ENCODE data around the gene CBX2.

Gene CBX2

DNA sequence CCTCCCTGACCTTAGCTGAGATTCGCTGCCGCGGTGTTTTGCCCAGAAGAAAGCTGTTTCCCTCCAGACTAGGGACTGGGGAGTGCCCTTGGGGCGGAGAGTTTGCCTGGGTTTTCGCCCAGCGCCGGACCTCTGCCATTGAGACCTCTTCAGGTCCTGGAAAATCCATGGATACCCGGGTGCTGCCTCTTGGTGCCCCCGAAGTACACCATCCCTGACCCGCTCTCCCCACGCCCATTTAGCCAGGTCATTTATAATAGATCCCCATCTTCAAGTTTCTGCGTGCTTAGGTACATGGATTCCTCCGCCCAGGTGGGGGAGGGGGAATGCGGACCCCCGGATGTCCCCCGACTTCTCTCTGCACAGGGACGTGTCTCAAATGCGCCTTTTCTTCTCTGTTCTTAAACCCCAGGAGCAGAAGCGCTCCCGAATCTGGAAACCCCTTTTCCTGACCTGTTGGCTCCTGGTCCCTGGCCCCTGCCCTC is 34.0 kb downstream of the CBX2 start:
- DNase-seq (ENCODE audit: low read depth in 2 of 2): no peak

- DNase-seq (ENCODE audit: low read depth in 2 of 2): no peak
Measured at GRCh38 chr17:79812353-79813258, 34.7 kb downstream of the CBX2 start.

DNA sequence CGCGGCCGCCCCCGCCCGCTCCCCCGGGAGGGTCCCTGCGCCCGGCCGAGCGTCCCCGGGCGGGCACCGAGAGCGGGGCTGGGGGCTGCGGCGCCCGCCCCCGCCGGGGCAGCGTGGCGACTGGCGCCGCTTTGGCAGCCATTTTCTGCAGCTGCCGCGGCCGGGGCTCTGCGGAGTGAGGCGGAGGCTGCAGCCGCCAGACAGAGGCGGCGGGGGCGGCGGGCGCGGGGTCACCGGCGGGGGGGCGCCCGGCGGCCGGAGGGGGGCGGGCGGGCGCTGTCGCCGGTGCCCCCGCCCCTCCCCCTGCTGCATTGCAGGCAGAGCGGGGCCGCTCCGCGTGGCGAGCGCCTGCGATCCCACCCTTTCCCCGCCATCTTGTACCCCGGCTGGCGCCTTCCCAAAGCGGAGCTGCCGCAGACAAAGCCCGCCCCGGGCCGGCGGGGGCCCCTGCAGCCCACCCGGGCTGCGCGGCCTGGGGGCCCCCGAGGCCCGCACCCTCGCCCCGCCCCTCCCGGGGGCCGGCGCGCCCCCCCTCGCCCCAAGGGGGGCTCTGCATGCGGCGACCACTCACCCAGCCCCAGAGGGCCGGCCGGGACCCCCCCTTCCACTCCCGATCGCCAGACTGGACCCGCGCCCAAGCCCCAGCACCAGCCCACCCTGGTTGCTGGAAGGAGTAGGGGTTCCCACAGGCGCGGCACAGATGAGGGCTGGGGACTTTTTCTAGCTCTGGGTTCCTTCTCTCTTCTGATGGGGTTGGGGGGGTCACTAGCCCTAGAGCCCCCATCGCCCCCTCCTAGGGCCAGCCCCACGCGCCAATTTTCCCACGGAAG is 35.6 kb downstream of the CBX2 start:
- no peak for DNase-seq (ENCODE audit: low read depth in 2 of 2)

DNA sequence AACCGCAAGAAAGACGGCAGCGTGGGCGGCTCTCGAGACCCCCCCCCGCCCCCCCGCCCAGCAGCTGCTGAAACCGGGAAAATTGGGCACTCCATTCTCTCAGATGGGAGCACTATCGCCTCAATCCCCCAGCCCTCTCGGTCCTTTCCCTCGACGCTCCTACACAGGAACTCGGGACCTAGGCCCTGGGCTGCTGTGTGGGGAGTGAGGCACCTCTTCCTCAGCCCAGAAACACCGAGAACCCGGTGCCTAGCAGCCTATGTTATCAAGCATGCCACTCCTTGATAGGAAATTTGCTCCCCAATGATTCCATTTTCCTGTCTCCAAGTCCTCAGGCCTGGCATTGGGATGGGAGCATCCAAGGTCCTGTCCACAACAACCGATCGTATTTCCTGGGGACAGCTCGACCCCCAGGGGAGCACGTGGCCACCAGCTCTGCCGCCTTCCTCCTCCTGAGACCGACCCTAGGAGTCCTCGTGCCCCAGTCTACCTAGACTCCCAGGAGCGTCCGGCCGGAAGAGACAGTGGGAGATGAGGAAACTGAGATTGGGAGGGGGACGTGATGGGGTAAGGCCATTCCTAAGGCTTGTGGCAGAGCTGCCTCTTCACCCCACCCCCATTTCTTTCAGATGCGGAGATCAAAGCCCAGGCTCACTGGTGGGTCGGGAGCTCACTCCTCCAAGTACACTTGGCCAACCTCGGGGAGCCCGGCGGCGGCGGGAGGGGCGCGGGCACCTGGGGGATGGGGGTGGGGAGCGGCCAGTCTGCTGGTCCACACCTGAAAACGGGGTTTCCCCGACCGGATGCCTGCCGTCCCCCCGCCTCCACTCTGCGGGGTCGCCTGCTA is 36.4 kb downstream of the CBX2 start:
- DNase-seq (ENCODE audit: low read depth in 2 of 2): no peak

DNA sequence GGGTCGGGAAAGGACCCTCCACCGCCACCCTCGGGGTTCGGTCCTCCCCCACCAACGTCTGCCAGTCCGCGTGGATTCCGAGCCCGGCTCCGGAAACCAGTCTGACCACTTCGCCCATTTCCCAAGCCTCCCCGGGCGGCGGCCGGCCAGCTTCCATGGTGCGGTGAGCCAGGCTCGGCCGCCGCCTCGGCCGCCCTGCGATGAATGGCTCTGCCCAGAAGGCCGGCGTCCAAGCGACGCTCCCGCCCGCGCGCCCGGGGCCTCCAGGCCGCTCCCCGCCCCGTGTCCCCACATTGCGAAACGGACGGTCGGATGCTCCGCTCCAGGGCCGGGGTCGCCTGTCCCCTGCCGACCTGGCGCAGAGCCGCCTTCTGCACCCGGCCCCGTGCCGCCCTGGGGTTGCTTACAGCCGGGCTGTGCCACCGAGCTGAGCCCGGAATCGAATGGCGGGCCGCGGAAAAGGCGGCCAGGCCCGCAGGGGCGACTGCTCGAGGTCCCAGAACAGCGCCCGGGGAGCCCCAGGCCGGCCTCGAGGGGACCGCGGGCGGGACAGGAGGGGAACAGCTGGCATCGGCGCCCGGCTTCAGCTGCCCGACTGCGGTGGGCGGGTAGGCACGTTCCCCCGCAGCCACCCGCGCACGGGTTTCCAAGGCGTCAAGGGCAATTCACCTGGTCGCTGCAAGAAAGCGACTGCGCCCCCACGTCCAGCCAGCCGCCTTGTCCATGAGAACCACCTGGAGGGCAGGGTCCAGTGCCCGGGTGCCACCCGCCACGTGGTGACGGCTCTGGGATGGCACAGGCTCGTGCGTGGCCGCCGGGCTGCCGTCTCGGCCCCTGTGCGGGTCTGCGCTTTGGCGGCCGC is 37.3 kb downstream of the CBX2 start:
- DNase-seq (ENCODE audit: low read depth in 2 of 2): no peak

- no peak for DNase-seq (ENCODE audit: low read depth in 2 of 2)
Measured at GRCh38 chr17:79815836-79816461, 38.0 kb downstream of the CBX2 start.

GRCh38 chr17:79818026-79818758 is 40.2 kb downstream of the CBX2 start:
- DNase-seq (ENCODE audit: low read depth in 2 of 2): no peak

DNA sequence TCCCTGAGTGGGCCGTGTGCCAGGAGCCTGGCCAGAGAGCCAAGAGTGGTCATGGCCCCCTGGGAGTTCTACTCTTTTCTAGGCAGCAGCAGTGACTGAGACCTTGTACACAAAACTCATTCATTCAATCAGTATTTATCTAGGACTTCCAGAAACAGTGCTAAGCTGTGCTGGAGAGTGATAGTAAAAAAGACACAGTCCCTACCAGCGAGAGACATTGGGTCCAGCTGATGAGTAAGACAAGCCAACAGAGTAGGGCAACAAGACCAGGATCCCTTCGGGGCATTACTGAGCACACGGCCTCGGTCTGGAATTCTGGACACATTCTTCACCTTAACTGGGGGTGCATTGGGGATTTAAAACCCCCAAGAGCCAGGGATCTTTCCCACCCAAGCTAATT is 41.1 kb downstream of the CBX2 start:
- DNase-seq (ENCODE audit: low read depth in 2 of 2): no peak

GRCh38 chr17:79819534-79820276 is 41.8 kb downstream of the CBX2 start:
- no peak for DNase-seq (ENCODE audit: low read depth in 2 of 2)

DNA sequence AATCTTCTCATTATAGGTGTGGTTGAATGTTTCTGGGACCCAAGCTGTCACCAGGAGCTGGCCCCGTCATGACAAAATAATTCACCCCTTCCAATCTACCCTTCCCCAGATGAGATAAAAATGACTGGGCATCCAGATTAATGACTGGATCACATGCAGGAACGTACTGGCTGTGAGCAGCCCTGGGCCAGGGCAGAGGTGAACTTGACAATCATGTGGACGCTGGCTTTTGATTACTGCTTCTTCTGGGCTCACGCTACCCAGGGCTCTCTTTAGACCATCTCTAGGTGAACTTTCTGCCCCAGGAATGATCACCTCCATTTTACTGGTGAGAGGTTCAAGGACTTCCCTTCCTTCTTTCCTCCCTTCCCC is 43.0 kb downstream of the CBX2 start:
- no peak for DNase-seq (ENCODE audit: low read depth in 2 of 2)

DNA sequence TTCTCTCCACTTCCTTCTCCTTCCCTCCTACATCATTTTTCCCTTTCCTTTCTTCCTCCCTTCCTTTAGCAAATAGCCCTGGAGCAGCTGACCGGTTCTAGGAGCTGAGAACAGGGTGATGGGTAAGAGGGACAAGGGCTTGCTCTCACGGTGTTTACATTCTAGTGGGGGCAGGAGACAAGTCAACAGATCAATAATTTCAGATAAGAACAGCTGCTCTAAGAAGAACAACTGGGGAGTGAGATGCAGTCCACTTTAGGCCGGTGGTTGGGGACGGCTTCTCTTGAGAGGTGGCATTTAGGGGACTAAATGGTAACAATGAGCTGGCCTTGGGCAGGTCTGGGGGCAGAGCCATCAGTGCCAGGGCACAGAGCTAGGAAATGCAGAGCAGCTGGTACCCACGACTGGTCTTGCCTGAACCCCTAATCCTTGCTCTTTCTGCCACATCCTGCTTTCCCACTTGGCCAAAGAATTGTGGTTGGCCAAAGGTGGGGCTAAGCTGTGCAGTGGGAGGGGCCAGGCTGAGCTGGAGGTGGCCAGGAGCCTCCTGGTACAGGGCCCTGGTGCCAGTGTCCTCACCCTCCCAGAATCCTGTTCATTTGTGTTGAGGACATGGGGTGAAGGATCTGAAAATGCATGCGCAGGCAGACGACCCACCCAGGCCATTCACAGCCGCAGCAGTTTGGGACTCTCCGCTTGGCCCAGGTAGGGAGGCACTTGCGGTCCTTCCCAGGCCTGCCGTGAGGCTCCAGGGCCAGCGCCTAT is 43.6 kb downstream of the CBX2 start:
- DNase-seq (ENCODE audit: low read depth in 2 of 2): no peak

- DNase-seq (ENCODE audit: low read depth in 2 of 2): no peak
Measured at GRCh38 chr17:79822583-79823124, 44.7 kb downstream of the CBX2 start.

DNA sequence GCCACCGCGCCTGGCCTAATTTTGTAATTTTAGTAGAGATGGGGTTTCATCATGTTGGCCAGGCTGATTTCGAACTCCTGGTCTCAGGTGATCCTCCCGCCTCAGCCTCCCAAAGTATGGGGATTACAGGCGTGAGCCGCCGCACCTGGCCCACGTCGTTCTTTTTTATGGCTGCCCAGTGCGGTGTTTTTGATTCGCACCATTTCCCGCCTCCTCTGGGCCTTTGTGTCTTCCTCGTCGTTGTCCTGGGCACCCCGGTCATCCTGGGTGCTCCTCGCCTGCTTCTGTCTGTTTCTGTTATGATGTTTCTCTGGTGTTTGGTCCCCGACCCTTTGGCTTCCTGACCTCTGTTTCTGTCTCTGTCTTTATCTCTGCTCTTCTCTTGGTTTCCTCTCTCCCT is 46.3 kb downstream of the CBX2 start:
- no peak for DNase-seq (ENCODE audit: low read depth in 2 of 2)

DNA sequence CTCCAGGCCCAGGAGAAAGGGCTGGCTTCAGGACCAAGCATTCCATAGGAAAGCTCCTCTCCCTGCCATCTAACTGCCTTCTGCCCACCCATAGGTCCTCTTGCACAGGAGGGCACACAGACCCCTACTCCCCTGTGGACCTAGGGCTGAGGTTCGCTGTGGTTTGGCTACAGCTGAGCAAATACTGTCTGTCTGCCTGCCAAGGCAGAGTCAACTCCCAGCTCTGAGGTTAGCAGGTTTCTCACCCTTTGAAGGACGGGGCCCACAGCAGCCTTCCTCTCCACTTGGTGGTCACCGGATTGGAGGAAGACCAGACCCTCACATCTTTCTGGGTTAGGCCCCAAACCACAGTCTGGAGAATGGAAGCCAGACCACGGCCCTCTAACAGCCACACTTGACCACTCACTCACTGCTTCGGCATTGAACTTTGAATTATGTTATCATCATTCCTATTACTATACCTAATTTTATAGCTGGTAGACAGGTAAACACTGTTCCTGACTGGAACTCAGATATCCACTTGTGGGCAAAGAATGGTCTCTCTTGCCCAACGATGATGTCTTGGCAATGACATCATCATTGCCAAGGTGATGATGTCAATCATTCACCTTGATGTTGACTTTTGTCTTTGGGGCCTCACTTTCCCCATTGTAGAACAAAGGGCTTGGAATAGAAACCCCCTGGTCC is 47.1 kb downstream of the CBX2 start:
- no peak for DNase-seq (ENCODE audit: low read depth in 2 of 2)

- DNase-seq (ENCODE audit: low read depth in 2 of 2): no peak
Measured at GRCh38 chr17:79825580-79825921, 47.6 kb downstream of the CBX2 start.

DNA sequence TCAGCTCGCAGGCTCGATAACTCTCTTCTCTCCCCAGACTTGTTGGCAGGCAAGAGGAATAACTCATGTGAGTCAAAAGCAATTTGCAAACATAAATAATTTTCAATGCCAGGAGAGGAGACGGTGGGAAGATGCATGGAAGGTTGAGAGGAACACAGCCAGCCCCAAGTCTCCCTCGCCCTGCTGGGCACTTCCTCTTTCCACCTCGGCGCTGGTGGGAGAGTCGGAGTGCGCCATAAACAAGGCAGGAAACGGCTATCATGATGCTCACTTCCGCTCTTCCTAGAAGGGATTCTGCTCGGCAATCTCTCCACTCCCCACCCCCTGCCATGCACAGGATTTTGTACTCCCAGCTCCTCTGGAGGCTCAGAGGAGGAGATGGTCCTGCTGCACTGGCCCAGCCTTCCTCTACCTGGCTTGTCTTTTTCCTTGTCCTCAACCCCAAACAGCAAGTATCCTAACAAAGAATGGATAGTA is 48.3 kb downstream of the CBX2 start:
- no peak for DNase-seq (ENCODE audit: low read depth in 2 of 2)

DNA sequence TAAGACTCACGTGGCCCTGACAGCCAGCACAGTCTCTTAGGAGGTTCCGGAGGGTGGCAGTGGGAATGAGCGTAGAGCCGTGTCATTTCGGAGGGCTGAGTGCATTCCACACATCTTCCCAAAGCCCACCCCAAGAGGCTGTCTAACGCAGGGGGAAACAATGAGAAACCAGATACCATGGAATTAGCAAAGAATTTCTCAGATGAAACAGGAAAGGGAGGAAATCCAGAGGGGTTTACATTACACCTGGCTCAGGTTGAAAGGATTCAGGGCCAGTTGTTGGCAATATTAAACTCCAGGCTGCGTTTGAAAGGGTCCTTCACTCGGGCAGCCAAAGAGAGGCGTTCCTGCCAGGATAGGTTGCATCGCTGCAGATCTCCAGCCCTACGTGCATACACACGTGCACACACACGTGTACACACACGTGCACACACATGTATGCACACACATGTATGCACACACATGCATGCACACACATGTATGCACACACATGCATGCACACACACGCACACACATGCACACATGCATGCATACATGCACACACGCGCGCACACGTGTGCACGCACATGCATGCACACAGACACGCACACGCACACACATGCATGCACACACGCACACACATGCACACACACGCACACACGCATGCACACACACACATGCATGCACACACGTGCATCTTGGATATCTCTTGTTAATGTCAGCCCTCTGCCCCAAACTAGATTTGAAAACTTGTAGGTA is 49.1 kb downstream of the CBX2 start:
- no peak for DNase-seq (ENCODE audit: low read depth in 2 of 2)

Data from activated CD4-positive, alpha-beta T cell treated with anti-CD3 and anti-CD28 coated beads for 24 hours (primary cell).